ENCODE results near the gene RUNX2.

GRCh38 chr6:45591890-45592289, 263.8 kb downstream of the RUNX2 start:
- TF ChIP-seq POLR2A (IDR thresholded peaks at IDR 0.05; ENCODE audit: low read length) (no peak), GATA1 (IDR thresholded peaks at IDR 0.05; ENCODE audit: low read depth, low read length) (no peak)

All from erythroblast (primary cell).